ENCODE measurements around the gene STUM. TPM values are rescaled to one million over a fixed set of nuclear protein-coding genes. Genes with fewer than 3 reads are reported as not detected.

Gene STUM
- polyA plus RNA-seq, 1 experiment = not detected

GRCh38 chr1:226572325-226572726, 23.8 kb downstream of the STUM start:
- ChIA-PET POLR2A (no interaction called here), CTCF (no interaction called here)
- H3K27me3 ChIP-seq (ENCODE audit: control insufficient read depth, insufficient read depth, low read length) = peaks cover 14% of the 10 kb centered on the region
- H3K4me3 ChIP-seq (ENCODE audit: low read depth, low read length) = no peak overlapping the region
- no peaks in the 10 kb centered on the region for H3K9me3 ChIP-seq (ENCODE audit: control insufficient read depth, insufficient read depth, low read length)
- DNase-seq (ENCODE audit: low read depth, low spot score) = no peak
- H3K27ac ChIP-seq (ENCODE audit: low read depth, low read length) = no peak overlapping the region
- TF ChIP-seq, protein P1, sequence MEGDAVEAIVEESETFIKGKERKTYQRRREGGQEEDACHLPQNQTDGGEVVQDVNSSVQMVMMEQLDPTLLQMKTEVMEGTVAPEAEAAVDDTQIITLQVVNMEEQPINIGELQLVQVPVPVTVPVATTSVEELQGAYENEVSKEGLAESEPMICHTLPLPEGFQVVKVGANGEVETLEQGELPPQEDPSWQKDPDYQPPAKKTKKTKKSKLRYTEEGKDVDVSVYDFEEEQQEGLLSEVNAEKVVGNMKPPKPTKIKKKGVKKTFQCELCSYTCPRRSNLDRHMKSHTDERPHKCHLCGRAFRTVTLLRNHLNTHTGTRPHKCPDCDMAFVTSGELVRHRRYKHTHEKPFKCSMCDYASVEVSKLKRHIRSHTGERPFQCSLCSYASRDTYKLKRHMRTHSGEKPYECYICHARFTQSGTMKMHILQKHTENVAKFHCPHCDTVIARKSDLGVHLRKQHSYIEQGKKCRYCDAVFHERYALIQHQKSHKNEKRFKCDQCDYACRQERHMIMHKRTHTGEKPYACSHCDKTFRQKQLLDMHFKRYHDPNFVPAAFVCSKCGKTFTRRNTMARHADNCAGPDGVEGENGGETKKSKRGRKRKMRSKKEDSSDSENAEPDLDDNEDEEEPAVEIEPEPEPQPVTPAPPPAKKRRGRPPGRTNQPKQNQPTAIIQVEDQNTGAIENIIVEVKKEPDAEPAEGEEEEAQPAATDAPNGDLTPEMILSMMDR (IDR thresholded peaks at IDR 0.05; ENCODE audit: low read depth, low read length) = no peak

DNA sequence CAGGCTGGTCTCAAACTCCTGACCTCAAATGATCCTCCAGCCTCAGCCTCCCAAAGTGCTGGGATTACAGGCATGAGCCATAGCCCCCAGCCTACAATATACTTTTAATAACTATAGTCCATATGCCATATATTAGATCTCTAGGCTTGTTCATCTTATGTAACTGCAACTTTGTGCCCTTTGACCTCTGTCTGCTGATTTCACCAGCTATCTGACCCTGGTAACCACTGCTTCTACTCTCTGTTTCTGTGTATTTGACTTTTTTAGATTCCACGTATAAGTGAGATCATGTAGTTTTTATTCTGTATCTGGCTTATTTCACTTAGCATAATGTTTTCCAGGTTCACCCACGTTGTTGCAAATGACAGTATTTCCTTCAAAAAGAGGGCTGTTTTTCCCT, 25.5 kb downstream of the STUM start:
- no peak for DNase-seq (ENCODE audit: low read depth, low spot score)
- TF ChIP-seq, protein P1 (IDR thresholded peaks at IDR 0.05; ENCODE audit: low read depth, low read length) = no peak
- Histone ChIP-seq H3K27me3 (ENCODE audit: control insufficient read depth, insufficient read depth, low read length) (peaks cover 11% of the 10 kb centered on the region), H3K9me3 (ENCODE audit: control insufficient read depth, insufficient read depth, low read length) (no peaks in the 10 kb centered on the region), H3K4me3 (ENCODE audit: low read depth, low read length) (no peak overlapping the region), H3K27ac (ENCODE audit: low read depth, low read length) (no peak overlapping the region)
- POLR2A ChIA-PET = no interaction called here
- CTCF ChIA-PET = no interaction called here

DNA sequence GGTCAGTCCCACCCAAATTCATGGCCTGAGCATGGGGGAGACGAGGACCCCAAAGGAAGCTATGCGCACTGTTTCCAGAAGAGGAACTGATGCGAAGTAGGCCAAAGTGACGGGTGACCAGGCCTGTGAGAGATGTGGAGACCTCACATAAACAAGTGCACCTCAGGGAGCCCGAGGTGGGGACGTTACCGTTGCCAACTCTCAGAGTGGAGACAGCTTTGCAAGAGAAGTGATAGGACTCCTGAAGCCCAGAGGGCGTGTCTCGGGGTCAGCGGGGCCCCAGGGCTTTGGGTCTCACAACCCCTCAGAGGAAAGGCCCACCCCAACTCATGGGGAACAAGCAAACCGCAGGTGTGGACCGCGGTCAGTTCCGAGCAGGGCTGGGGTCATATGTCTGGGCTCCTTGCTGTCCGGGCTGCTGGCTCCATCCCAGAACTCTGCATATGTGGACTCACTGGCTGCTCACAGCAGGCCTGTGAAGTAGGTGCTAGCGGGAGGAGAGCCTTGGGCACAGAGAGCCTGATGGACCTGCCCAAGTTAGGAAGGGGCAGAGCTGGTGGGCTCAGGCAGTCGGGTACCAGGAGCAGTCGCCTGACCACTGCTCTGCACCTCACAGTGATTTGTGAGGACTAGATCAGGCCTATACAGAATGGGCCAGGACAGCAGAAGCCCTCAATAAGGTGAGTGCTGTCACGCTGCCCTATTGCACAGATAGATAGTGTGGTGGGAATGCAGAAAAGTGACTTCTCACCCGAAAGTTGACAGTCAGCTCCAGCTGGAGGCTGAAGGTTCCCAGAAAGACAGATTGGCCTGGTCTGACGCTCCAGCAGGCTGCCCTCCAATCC, 26.2 kb downstream of the STUM start:
- no peak overlapping the region for H3K4me3 ChIP-seq (ENCODE audit: low read depth, low read length)
- peaks cover 11% of the 10 kb centered on the region for H3K27me3 ChIP-seq (ENCODE audit: control insufficient read depth, insufficient read depth, low read length)
- no peak overlapping the region for H3K27ac ChIP-seq (ENCODE audit: low read depth, low read length)
- DNase-seq (ENCODE audit: low read depth, low spot score) = no peak
- CTCF ChIA-PET = no interaction called here
- H3K9me3 ChIP-seq (ENCODE audit: control insufficient read depth, insufficient read depth, low read length) = no peaks in the 10 kb centered on the region
- POLR2A ChIA-PET = no interaction called here
- TF ChIP-seq, protein P1 (IDR thresholded peaks at IDR 0.05; ENCODE audit: low read depth, low read length) = no peak

GRCh38 chr1:226575436-226575720, 26.8 kb downstream of the STUM start:
- TF ChIP-seq, protein P1 (IDR thresholded peaks at IDR 0.05; ENCODE audit: low read depth, low read length) = no peak
- no peak overlapping the region for H3K27ac ChIP-seq (ENCODE audit: low read depth, low read length)

DNA sequence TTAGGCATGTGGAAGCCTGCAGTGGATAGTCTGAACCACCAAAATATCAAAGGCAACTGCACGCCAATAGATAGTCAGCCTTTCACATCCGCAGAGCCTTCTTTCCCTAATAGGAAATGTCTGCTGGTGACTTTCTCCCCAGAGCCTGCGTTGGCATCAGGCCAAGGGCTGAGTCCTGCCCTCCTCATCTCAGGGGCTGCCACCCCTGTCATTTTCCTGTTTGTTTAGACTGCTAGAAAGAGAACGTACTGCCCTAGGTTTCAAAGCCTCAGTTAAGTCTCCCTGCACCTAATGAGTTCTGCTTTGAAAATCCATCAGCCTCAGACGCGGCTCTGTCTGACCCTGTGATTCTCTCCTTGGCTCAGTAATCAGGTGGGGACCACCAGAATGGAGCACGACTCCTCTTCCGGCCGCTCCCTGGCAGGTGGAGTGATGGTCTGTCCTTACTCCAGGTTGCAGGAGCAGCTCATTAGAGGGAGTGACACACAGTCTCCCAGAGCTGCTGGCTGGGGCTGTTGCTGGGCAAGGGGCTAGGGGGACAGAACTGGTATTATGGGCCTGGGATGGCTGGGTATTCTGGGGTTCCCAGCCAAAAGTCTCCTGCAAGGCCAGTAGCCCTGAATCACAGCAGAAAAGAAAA, 27.3 kb downstream of the STUM start:
- POLR2A ChIA-PET = no interaction called here
- no peak overlapping the region for H3K4me3 ChIP-seq (ENCODE audit: low read depth, low read length)
- DNase-seq (ENCODE audit: low read depth, low spot score) = no peak
- CTCF ChIA-PET = no interaction called here
- H3K27ac ChIP-seq (ENCODE audit: low read depth, low read length) = no peak overlapping the region
- peaks cover 15% of the 10 kb centered on the region for H3K27me3 ChIP-seq (ENCODE audit: control insufficient read depth, insufficient read depth, low read length)
- no peaks in the 10 kb centered on the region for H3K9me3 ChIP-seq (ENCODE audit: control insufficient read depth, insufficient read depth, low read length)
- TF ChIP-seq, protein P1 (IDR thresholded peaks at IDR 0.05; ENCODE audit: low read depth, low read length) = no peak

More at GRCh38 chr1:226575436-226575720, 26.8 kb downstream of the STUM start:
- ChIA-PET CTCF (no interaction called here), POLR2A (no interaction called here)
- no peaks in the 10 kb centered on the region for H3K9me3 ChIP-seq (ENCODE audit: control insufficient read depth, insufficient read depth, low read length)
- DNase-seq (ENCODE audit: low read depth, low spot score) = no peak
- peaks cover 13% of the 10 kb centered on the region for H3K27me3 ChIP-seq (ENCODE audit: control insufficient read depth, insufficient read depth, low read length)
- no peak overlapping the region for H3K4me3 ChIP-seq (ENCODE audit: low read depth, low read length)

Data from AG04450 (cell line).